Measurements from ENCODE around the gene STK24. TPM values are rescaled to one million over a fixed set of nuclear protein-coding genes. Genes with fewer than 3 reads are reported as not detected.

The STK24 gene
- total RNA-seq, 4 donors from 2014 or later = 49.8 to 68.9 (median 57.0) TPM

GRCh38 chr13:98409281-98409680, 167.6 kb downstream of the STK24 start:
- 92 to 95% methylated on average over 13 of the region's 13 CpGs for WGBS, 2 donors
- Histone ChIP-seq H3K27me3 (no peaks in the 10 kb centered on the region), H3K36me3 (peaks cover 0 to 21% (median 0%) of the 10 kb centered on the region in 3 donors)

GRCh38 chr13:98407575-98407974, 169.3 kb downstream of the STK24 start:
- H3K27ac ChIP-seq = no peak overlapping the region
- no peak for DNase-seq (ENCODE audit: low spot score in 2 of 2)
- no peak for TF ChIP-seq POLR2A (IDR thresholded peaks at IDR 0.05)
- no peak for TF ChIP-seq EP300 (IDR thresholded peaks at IDR 0.05)
- TF ChIP-seq, protein P1, sequence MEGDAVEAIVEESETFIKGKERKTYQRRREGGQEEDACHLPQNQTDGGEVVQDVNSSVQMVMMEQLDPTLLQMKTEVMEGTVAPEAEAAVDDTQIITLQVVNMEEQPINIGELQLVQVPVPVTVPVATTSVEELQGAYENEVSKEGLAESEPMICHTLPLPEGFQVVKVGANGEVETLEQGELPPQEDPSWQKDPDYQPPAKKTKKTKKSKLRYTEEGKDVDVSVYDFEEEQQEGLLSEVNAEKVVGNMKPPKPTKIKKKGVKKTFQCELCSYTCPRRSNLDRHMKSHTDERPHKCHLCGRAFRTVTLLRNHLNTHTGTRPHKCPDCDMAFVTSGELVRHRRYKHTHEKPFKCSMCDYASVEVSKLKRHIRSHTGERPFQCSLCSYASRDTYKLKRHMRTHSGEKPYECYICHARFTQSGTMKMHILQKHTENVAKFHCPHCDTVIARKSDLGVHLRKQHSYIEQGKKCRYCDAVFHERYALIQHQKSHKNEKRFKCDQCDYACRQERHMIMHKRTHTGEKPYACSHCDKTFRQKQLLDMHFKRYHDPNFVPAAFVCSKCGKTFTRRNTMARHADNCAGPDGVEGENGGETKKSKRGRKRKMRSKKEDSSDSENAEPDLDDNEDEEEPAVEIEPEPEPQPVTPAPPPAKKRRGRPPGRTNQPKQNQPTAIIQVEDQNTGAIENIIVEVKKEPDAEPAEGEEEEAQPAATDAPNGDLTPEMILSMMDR (IDR thresholded peaks at IDR 0.05) = no peak

More at GRCh38 chr13:98409281-98409680, 167.6 kb downstream of the STK24 start:
- Histone ChIP-seq H3K27ac (no peak overlapping the region), H3K4me1 (no peaks in the 10 kb centered on the region), H3K4me3 (no peak overlapping the region), H3K9me3 (no peaks in the 10 kb centered on the region)
- TF ChIP-seq, protein P1 (IDR thresholded peaks at IDR 0.05) = no peak
- TF ChIP-seq EP300 (IDR thresholded peaks at IDR 0.05) (no peak), POLR2A (IDR thresholded peaks at IDR 0.05) (no peak)
- no peak for DNase-seq (ENCODE audit: low spot score in 2 of 2)

GRCh38 chr13:98406971-98407370, 169.9 kb downstream of the STK24 start:
- 94 to 95% methylated on average over 9 of the region's 9 CpGs for WGBS, 2 donors
- no peaks in the 10 kb centered on the region for H3K27me3 ChIP-seq
- no peak for DNase-seq (ENCODE audit: low spot score in 2 of 2)
- no peak overlapping the region for H3K4me3 ChIP-seq
- no peak overlapping the region for H3K27ac ChIP-seq
- H3K36me3 ChIP-seq = peaks cover 0 to 5% (median 0%) of the 10 kb centered on the region in 3 donors
- H3K9me3 ChIP-seq = no peaks in the 10 kb centered on the region
- TF ChIP-seq EP300 (IDR thresholded peaks at IDR 0.05) = no peak
- no peaks in the 10 kb centered on the region for H3K4me1 ChIP-seq

More at GRCh38 chr13:98407575-98407974, 169.3 kb downstream of the STK24 start:
- H3K36me3 ChIP-seq = peaks cover 0 to 6% (median 0%) of the 10 kb centered on the region in 3 donors
- H3K4me3 ChIP-seq = no peak overlapping the region
- 92 to 94% methylated on average over 4 of the region's 4 CpGs for WGBS, 2 donors
- H3K9me3 ChIP-seq = no peaks in the 10 kb centered on the region
- no peaks in the 10 kb centered on the region for H3K4me1 ChIP-seq
- H3K27me3 ChIP-seq = no peaks in the 10 kb centered on the region

- no peak overlapping the region for H3K4me3 ChIP-seq
- no peaks in the 10 kb centered on the region for H3K4me1 ChIP-seq
- no peaks in the 10 kb centered on the region for H3K9me3 ChIP-seq
- H3K27ac ChIP-seq = no peak overlapping the region
- no peak for TF ChIP-seq EP300 (IDR thresholded peaks at IDR 0.05)
- TF ChIP-seq, protein P1 (IDR thresholded peaks at IDR 0.05) = no peak
- no peak for TF ChIP-seq POLR2A (IDR thresholded peaks at IDR 0.05)
- peaks cover 0 to 5% (median 0%) of the 10 kb centered on the region in 3 donors for H3K36me3 ChIP-seq
- WGBS, 2 donors = 82 to 86% methylated on average over 9 of the region's 9 CpGs
- no peaks in the 10 kb centered on the region for H3K27me3 ChIP-seq
- no peak for DNase-seq (ENCODE audit: low spot score in 2 of 2)
These were observed 170.5 kb downstream of the STK24 start for GRCh38 chr13:98406427-98406826.

DNA sequence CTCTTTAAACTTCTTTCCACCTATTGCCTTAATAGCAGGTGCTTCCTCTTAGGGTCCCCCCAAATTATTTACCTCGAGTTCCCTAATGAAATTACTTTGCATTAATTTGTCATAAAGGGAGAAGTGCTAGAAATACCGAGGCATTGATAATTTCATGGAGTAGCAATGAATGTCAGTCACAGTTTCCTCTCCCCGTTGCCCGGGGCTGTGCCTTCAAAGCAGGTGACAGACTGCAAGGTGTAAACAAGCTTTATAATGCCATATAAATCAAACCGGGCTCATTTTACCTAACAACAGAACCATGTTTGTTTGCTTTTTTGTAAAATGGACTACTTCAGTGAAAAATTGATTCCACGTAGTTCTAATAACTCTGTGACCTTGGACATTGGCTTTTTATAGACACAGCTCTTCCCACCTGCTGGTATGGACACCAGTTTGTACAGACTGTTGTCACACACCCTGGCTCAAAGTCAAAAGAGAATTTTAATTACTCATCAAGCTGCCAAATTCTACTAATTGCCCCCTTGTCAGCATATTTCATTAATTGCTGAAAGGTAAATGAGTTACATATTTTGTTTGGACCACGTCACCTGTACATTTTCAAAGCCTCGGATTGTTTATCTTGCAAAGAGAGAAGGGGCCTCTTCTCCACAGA, 171.1 kb downstream of the STK24 start:
- Histone ChIP-seq H3K4me3 (no peak overlapping the region), H3K9me3 (no peaks in the 10 kb centered on the region), H3K4me1 (no peaks in the 10 kb centered on the region), H3K27me3 (no peaks in the 10 kb centered on the region), H3K36me3 (peaks cover 0 to 5% (median 0%) of the 10 kb centered on the region in 3 donors), H3K27ac (no peak overlapping the region)
- WGBS, 2 donors = 74 to 76% methylated on average over 8 of the region's 8 CpGs
- TF ChIP-seq POLR2A (IDR thresholded peaks at IDR 0.05) (no peak), EP300 (IDR thresholded peaks at IDR 0.05) (no peak)
- TF ChIP-seq, protein P1 (IDR thresholded peaks at IDR 0.05) = no peak
- DNase-seq (ENCODE audit: low spot score in 2 of 2) = no peak

Measured in tibial nerve (tissue), 4 donors.